Activated B cell treated with CpG ODN at 0.5 μM for 24 hours (primary cell): ENCODE measurements around the gene GPATCH2. TPM values are rescaled to one million over a fixed set of nuclear protein-coding genes. Genes with fewer than 3 reads are reported as not detected.

Source experiments
- ATAC-seq: fragments of 200-7000 bp; cut with Tn5 transposase; one replicate; pipeline ENCODE4 v1.10.0; 2021; ENCODE audit warnings: low read depth, mild to moderate bottlenecking, moderate library complexity
- CTCF ChIA-PET: fragments of 350-600 bp; sonication (Branson Sonifier 250); formaldehyde crosslinking; loops from one replicate; lab custom pipeline; 2021; ENCODE audit warnings: antibody characterized with exemption; lab: Charles Lee
- POLR2A ChIA-PET: fragments of 350-600 bp; sonication (Branson Sonifier 250); formaldehyde crosslinking; loops from one replicate; lab custom pipeline; 2021; ENCODE audit warnings: antibody characterized with exemption; lab: Charles Lee
- DNase-seq: peaks from one replicate; pipeline ENCODE4 v3.0.0; 2022
- H3K27ac Mint-ChIP-seq: one replicate; pipeline ENCODE4 v1.8.0; 2020; ENCODE audit warnings: mixed read lengths
- H3K27me3 Mint-ChIP-seq: one replicate; pipeline ENCODE4 v1.8.0; 2021; ENCODE audit warnings: mixed read lengths
- H3K36me3 Mint-ChIP-seq: one replicate; pipeline ENCODE4 v1.8.0; 2021; ENCODE audit warnings: low read depth, mixed read lengths
- H3K4me1 Mint-ChIP-seq: one replicate; pipeline ENCODE4 v1.8.0; 2021; ENCODE audit warnings: mixed read lengths
- H3K4me3 Mint-ChIP-seq: one replicate; pipeline ENCODE4 v1.8.0; 2020; ENCODE audit warnings: mild to moderate bottlenecking, mixed read lengths
- H3K9me3 Mint-ChIP-seq: one replicate; pipeline ENCODE4 v1.8.0; 2020; ENCODE audit warnings: mixed read lengths
- intact Hi-C: fragments of 100-400 bp; cut with micrococcal nuclease; formaldehyde crosslinking; loops from one replicate; pipeline ENCODE4 v1.15.1; 2024
- total RNA-seq: library from RNA; stranded (reverse); gene quantifications from 2 replicates; pipeline ENCODE4 v1.2.3, GENCODE V29; 2022
- TF ChIP-seq, protein P1 (sequence below): fragments of 200-600 bp; IDR thresholded peaks from one replicate; pipeline ENCODE4 v1.8.0; 2022; ENCODE audit warnings: antibody characterized with exemption, mild to moderate bottlenecking

The GPATCH2 gene
- total RNA-seq, 1 donor from 2014 or later: 17.5 TPM

DNA sequence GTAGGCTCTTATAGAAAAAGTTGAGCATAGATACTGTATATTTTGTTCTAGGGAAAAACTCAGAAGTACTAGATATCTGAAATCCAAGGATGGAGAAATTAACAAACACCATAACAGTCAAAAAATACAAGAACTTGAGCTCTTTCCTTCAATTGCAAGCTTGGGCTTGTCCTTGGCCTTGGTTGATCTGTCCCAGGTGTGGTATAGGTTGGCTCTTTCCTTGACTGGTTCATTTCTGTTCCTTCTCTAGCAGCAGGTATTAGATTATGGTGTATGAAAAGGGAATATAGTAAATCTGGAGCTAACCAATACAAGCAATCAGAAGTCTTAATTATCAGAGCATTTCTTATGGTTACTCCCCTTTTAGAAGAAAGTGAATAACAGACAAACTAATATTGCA is 198.6 kb downstream of the GPATCH2 start:
- H3K9me3 Mint-ChIP-seq: no peaks in the 10 kb centered on the region
- peaks cover 5% of the 10 kb centered on the region for H3K36me3 Mint-ChIP-seq
- TF ChIP-seq, protein P1, sequence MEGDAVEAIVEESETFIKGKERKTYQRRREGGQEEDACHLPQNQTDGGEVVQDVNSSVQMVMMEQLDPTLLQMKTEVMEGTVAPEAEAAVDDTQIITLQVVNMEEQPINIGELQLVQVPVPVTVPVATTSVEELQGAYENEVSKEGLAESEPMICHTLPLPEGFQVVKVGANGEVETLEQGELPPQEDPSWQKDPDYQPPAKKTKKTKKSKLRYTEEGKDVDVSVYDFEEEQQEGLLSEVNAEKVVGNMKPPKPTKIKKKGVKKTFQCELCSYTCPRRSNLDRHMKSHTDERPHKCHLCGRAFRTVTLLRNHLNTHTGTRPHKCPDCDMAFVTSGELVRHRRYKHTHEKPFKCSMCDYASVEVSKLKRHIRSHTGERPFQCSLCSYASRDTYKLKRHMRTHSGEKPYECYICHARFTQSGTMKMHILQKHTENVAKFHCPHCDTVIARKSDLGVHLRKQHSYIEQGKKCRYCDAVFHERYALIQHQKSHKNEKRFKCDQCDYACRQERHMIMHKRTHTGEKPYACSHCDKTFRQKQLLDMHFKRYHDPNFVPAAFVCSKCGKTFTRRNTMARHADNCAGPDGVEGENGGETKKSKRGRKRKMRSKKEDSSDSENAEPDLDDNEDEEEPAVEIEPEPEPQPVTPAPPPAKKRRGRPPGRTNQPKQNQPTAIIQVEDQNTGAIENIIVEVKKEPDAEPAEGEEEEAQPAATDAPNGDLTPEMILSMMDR: no peak
- no peaks in the 10 kb centered on the region for H3K4me1 Mint-ChIP-seq
- no peak for DNase-seq
- H3K27me3 Mint-ChIP-seq: no peaks in the 10 kb centered on the region
- POLR2A ChIA-PET: no interaction called here
- no peak for ATAC-seq
- intact Hi-C loops: loop anchor here (10.0 kb wide), 1 partner anchor 312 kb away; no protein-coding TSS in a partner anchor
- H3K27ac Mint-ChIP-seq: no peak overlapping the region
- CTCF ChIA-PET: no interaction called here
- no peak overlapping the region for H3K4me3 Mint-ChIP-seq

- Mint-ChIP-seq H3K9me3 (no peaks in the 10 kb centered on the region), H3K36me3 (no peaks in the 10 kb centered on the region), H3K27me3 (no peaks in the 10 kb centered on the region), H3K4me1 (no peaks in the 10 kb centered on the region), H3K27ac (no peak overlapping the region), H3K4me3 (no peak overlapping the region)
- CTCF ChIA-PET: no interaction called here
- TF ChIP-seq, protein P1: no peak
- intact Hi-C loops: loop anchor here (10.0 kb wide), 1 partner anchor 313 kb away; no protein-coding TSS in a partner anchor
- DNase-seq (no peak), ATAC-seq (no peak)
- POLR2A ChIA-PET: no interaction called here
Observed at GRCh38 chr1:217431395-217431794, 199.5 kb downstream of the GPATCH2 start.

DNA sequence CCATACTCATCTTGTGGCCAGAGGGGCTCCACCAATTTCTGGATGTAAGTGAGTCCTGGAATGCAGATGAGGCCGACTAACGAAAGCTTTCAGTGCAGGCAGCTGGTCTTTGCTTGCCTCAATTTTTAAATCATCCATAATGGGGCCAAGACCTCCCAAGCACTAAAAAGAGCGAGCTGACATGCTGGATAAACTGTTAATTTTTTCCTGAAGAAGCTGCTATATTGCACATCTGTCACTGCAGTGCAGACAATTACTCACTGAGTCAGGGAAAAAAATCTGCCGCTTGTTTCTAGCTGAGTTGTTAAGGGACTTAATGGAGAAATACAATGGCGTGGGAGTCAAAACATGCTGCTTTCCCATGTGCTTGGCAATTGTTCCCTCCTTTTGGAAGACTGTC is 205.5 kb downstream of the GPATCH2 start:
- DNase-seq: no peak
- intact Hi-C loops: no loop called here
- no peaks in the 10 kb centered on the region for H3K9me3 Mint-ChIP-seq
- H3K36me3 Mint-ChIP-seq: no peaks in the 10 kb centered on the region
- POLR2A ChIA-PET: no interaction called here
- TF ChIP-seq, protein P1: no peak
- no peaks in the 10 kb centered on the region for H3K4me1 Mint-ChIP-seq
- H3K4me3 Mint-ChIP-seq: no peak overlapping the region
- H3K27ac Mint-ChIP-seq: no peak overlapping the region
- CTCF ChIA-PET: no interaction called here
- H3K27me3 Mint-ChIP-seq: no peaks in the 10 kb centered on the region
- ATAC-seq: no peak

- H3K27me3 Mint-ChIP-seq: no peaks in the 10 kb centered on the region
- ATAC-seq: no peak
- H3K9me3 Mint-ChIP-seq: no peaks in the 10 kb centered on the region
- DNase-seq: no peak
- no peaks in the 10 kb centered on the region for H3K36me3 Mint-ChIP-seq
- no peak overlapping the region for H3K27ac Mint-ChIP-seq
- POLR2A ChIA-PET: no interaction called here
- no peaks in the 10 kb centered on the region for H3K4me1 Mint-ChIP-seq
- intact Hi-C loops: no loop called here
- no peak overlapping the region for H3K4me3 Mint-ChIP-seq
- CTCF ChIA-PET: no interaction called here
- TF ChIP-seq, protein P1: no peak
Observed at GRCh38 chr1:217419194-217419551, 211.7 kb downstream of the GPATCH2 start.

GRCh38 chr1:217418269-217419193 is 212.4 kb downstream of the GPATCH2 start:
- H3K4me3 Mint-ChIP-seq: no peak overlapping the region

More at GRCh38 chr1:217418269-217419193, 212.4 kb downstream of the GPATCH2 start:
- TF ChIP-seq, protein P1: no peak
- no peak for DNase-seq
- H3K4me1 Mint-ChIP-seq: no peaks in the 10 kb centered on the region
- intact Hi-C loops: no loop called here
- no peak overlapping the region for H3K27ac Mint-ChIP-seq
- H3K9me3 Mint-ChIP-seq: no peaks in the 10 kb centered on the region
- H3K27me3 Mint-ChIP-seq: no peaks in the 10 kb centered on the region
- ChIA-PET POLR2A (no interaction called here), CTCF (no interaction called here)
- ATAC-seq: no peak
- H3K36me3 Mint-ChIP-seq: no peaks in the 10 kb centered on the region
